Body of pancreas (tissue), 4 donors: ENCODE results near the gene RPS6KA2. TPM values are rescaled to one million over a fixed set of nuclear protein-coding genes. Genes with fewer than 3 reads are reported as not detected.

ENCODE experiments used
- ATAC-seq: fragments of 150-250 bp; one replicate; pipeline ENCODE4 v1.9.1; 2016
- DNase-seq, 4 donors: peaks; one replicate each; pipeline ENCODE4 v3.0.0-alpha.2; 2019
- H3K27ac ChIP-seq, 4 donors: fragments of 200-600 bp; sonication (generic); 1 replicate in 3 of 4; 2 replicates in 1 of 4; pipeline versions ENCODE4 v1.5.1 to v1.6.1; 2016 to 2019; ENCODE audit warnings: mild to moderate bottlenecking in 1 of 4, mixed read lengths in 1 of 4, moderate library complexity in 1 of 4
- H3K27me3 ChIP-seq, 2 donors: fragments of 200-600 bp; sonication (generic); one replicate each; pipeline ENCODE4 v1.6.0; 2016; ENCODE audit warnings: mild to moderate bottlenecking in 1 of 2
- H3K36me3 ChIP-seq, 2 donors: fragments of 200-600 bp; sonication (generic); replicated peaks in 1 of 2; 2 replicates each; pipeline ENCODE4 v1.5.1; 2016; ENCODE audit warnings: low read depth in 2 of 2; ENCODE audit not compliant: insufficient read depth in 1 of 2
- H3K4me1 ChIP-seq: fragments of 200-600 bp; sonication (generic); one replicate; pipeline ENCODE4 v1.6.0; 2016
- H3K4me3 ChIP-seq, 2 donors: fragments of 200-600 bp; sonication (generic); 1 replicate in 1 of 2; 2 replicates in 1 of 2; pipeline ENCODE4 v1.5.1; 2016 to 2019
- H3K9me3 ChIP-seq, 3 donors: fragments of 200-600 bp; sonication (generic); 1 replicate in 2 of 3; 2 replicates in 1 of 3; pipeline ENCODE4 v1.5.1; 2016
- CTCF ChIP-seq, 7 experiments: fragments of 450-650 bp in 4 of 7; fragments of 200-600 bp in 3 of 7; sonication (generic) in 3 of 7; IDR thresholded peaks; one replicate each; pipeline ENCODE4 v1.5.1; 2016 to 2019; ENCODE audit warnings: antibody characterized with exemption in 7 of 7
- POLR2A ChIP-seq, 3 donors: fragments of 450-650 bp; IDR thresholded peaks; one replicate each; pipeline ENCODE4 v1.6.1; 2016; ENCODE audit warnings: antibody characterized with exemption in 3 of 3, mild to moderate bottlenecking in 2 of 3
- WGBS, 2 donors: methylation state at CpG; one replicate each; pipeline ENCODE4 v1.1.5; 2017; 5-methylcytosine and 5-hydroxymethylcytosine counted together
- intact Hi-C: fragments of 100-400 bp; cut with DNase I; formaldehyde crosslinking; loops from one replicate; pipeline ENCODE4 v1.15.1; 2023
- total RNA-seq, 2 donors: library from RNA; depleted of rRNA; stranded (reverse); fragments of >200 nt; gene quantifications; one replicate each; pipeline ENCODE4 v1.1.0, GENCODE V29; 2016

RPS6KA2 gene
- total RNA-seq, 2 donors from 2014 or later: 24.4 to 53.7 TPM

GRCh38 chr6:166589786-166590574, 37.1 kb downstream of the RPS6KA2 start:
- DNase-seq: no peak
- no peaks in the 10 kb centered on the region for H3K4me1 ChIP-seq
- TF ChIP-seq POLR2A (IDR thresholded peaks at IDR 0.05) (no peak), CTCF (IDR thresholded peaks at IDR 0.05) (no peak)
- no peaks in the 10 kb centered on the region for H3K27me3 ChIP-seq
- H3K4me3 ChIP-seq: no peak overlapping the region
- no peaks in the 10 kb centered on the region for H3K36me3 ChIP-seq
- no peak for ATAC-seq
- no peaks in the 10 kb centered on the region for H3K9me3 ChIP-seq
- H3K27ac ChIP-seq: no peak overlapping the region
- intact Hi-C loops: no loop called here
- WGBS, 2 donors: 69 to 74% methylated on average over 8 of the region's 8 CpGs

GRCh38 chr6:166589337-166589731, 37.7 kb downstream of the RPS6KA2 start:
- H3K4me1 ChIP-seq: no peaks in the 10 kb centered on the region
- TF ChIP-seq POLR2A (IDR thresholded peaks at IDR 0.05): no peak
- TF ChIP-seq CTCF (IDR thresholded peaks at IDR 0.05): no peak
- intact Hi-C loops: no loop called here

GRCh38 chr6:166588691-166589336, 38.2 kb downstream of the RPS6KA2 start:
- no peak for TF ChIP-seq POLR2A (IDR thresholded peaks at IDR 0.05)
- TF ChIP-seq CTCF (IDR thresholded peaks at IDR 0.05): no peak
- intact Hi-C loops: no loop called here
- no peak for ATAC-seq
- Histone ChIP-seq H3K4me1 (no peaks in the 10 kb centered on the region), H3K27ac (no peak overlapping the region), H3K27me3 (no peaks in the 10 kb centered on the region), H3K4me3 (no peak overlapping the region), H3K9me3 (no peaks in the 10 kb centered on the region), H3K36me3 (no peaks in the 10 kb centered on the region)
- 69 to 86% methylated on average over 5 to 11 of the region's 11 CpGs for WGBS, 2 donors
- DNase-seq: no peak

More at GRCh38 chr6:166589337-166589731, 37.7 kb downstream of the RPS6KA2 start:
- H3K9me3 ChIP-seq: no peaks in the 10 kb centered on the region
- ATAC-seq (no peak), DNase-seq (no peak)
- no peak overlapping the region for H3K4me3 ChIP-seq
- H3K27ac ChIP-seq: no peak overlapping the region
- H3K27me3 ChIP-seq: no peaks in the 10 kb centered on the region
- H3K36me3 ChIP-seq: no peaks in the 10 kb centered on the region
- WGBS, 2 donors: 85 to 87% methylated on average over 4 of the region's 4 CpGs

GRCh38 chr6:166587631-166588413, 39.2 kb downstream of the RPS6KA2 start:
- H3K27me3 ChIP-seq: no peaks in the 10 kb centered on the region
- H3K36me3 ChIP-seq: no peaks in the 10 kb centered on the region
- H3K4me3 ChIP-seq: no peak overlapping the region
- TF ChIP-seq CTCF (IDR thresholded peaks at IDR 0.05) (no peak), POLR2A (IDR thresholded peaks at IDR 0.05) (no peak)
- intact Hi-C loops: no loop called here
- no peak overlapping the region for H3K27ac ChIP-seq
- no peak for ATAC-seq
- DNase-seq: no peak
- no peaks in the 10 kb centered on the region for H3K9me3 ChIP-seq
- 74 to 77% methylated on average over 10 of the region's 10 CpGs for WGBS, 2 donors
- no peaks in the 10 kb centered on the region for H3K4me1 ChIP-seq
